ENCODE measurements around the gene TMEM140. TPM values are rescaled to one million over a fixed set of nuclear protein-coding genes. Genes with fewer than 3 reads are reported as not detected.

TMEM140 gene
- total RNA-seq (4.3 TPM), polyA plus RNA-seq (13.6 TPM)
- long read RNA-seq, donor 1 = 0 reads
- long read RNA-seq, donor 2 = 0 reads
- long read RNA-seq, donor 3, partial matches to known transcripts = 10 of 21 reads
- long read RNA-seq, donor 3, other reads (novel, unspliced or antisense) = 10 of 21 reads
- long read RNA-seq, donor 4, partial matches to known transcripts = 0 of 1 reads
- long read RNA-seq, donor 4, other reads (novel, unspliced or antisense) = 0 of 1 reads
- long read RNA-seq, donor 5, partial matches to known transcripts = 0 of 4 reads
- long read RNA-seq, donor 5, other reads (novel, unspliced or antisense) = 0 of 4 reads
- long read RNA-seq, donor 6, partial matches to known transcripts = 0 of 2 reads
- long read RNA-seq, donor 6, other reads (novel, unspliced or antisense) = 0 of 2 reads
- long read RNA-seq, donor 7, transcript TMEM140-201 (2 exons, 1,997 nt) = major isoform, 5 of 5 reads
- long read RNA-seq, donor 7, partial matches to known transcripts = 0 of 5 reads
- long read RNA-seq, donor 7, other reads (novel, unspliced or antisense) = 0 of 5 reads
- long read RNA-seq, donor 8, partial matches to known transcripts = 0 of 2 reads
- long read RNA-seq, donor 8, other reads (novel, unspliced or antisense) = 0 of 2 reads
- long read RNA-seq, donor 9, partial matches to known transcripts = 0 of 1 reads
- long read RNA-seq, donor 9, other reads (novel, unspliced or antisense) = 0 of 1 reads
- long read RNA-seq, donor 10 = 0 reads

- Histone ChIP-seq H3K9me3 (ENCODE audit: control insufficient read depth in 2 of 2, insufficient read depth in 1 of 2, low read length in 1 of 2) (no peaks in the 10 kb centered on the region), H3K27me3 (ENCODE audit: control insufficient read depth in 2 of 2, insufficient read depth in 1 of 2, low read length in 1 of 2) (no peaks in the 10 kb centered on the region), H3K4me1 (ENCODE audit: control insufficient read depth in 2 of 2, insufficient read depth in 2 of 2, low read length in 2 of 2) (peaks cover 3 to 11% of the 10 kb centered on the region in 2 donors), H3K36me3 (ENCODE audit: control insufficient read depth in 2 of 2, insufficient read depth in 2 of 2, low read length in 1 of 2) (no peaks in the 10 kb centered on the region), H3K4me3 (ENCODE audit: low read length in 2 of 2) (peak within 1 kb of the TSS; percentile 52 to 70), H3K27ac (ENCODE audit: low read depth in 1 of 2, low read length in 1 of 2) (peak within 1 kb of the TSS; percentile 94 to 98)
- DNase-seq (ENCODE audit: low read depth in 6 of 9, low spot score in 9 of 9) = peak in 7 of 9 donors; percentile 48 to 86 (median 63)
- WGBS = 10% methylated on average over 13 of the region's 13 CpGs
Measured at GRCh38 chr7:135147899-135148721, at the start of gene TMEM140. Gene TMEM140 (plus strand): TSS chr7:135148072. CDS start chr7:135164442, 16,370 bp downstream.

DNA sequence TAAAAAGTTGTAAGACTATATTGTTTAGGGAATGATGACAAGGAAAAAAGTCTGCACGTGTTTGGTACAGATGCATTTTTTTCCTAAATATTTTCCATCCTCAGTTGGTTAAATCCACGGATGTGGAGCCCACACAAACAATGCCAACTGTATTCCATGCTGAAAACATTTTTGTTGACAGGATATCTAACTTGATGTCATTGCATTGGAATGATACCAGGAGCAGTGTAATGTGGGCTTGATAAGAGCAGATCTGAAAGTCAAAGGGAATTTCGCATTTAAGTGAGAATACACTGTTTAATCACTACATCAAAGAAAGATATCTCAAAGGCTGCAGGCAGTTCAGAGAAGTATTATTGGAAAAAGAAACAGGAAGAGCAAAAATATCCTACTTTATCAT, 49.5 kb upstream of the TMEM140 start:
- no peak overlapping the region for H3K27ac ChIP-seq (ENCODE audit: low read depth in 1 of 2, low read length in 1 of 2)
- 93% methylated on average over 3 of the region's 3 CpGs for WGBS
- no peak for DNase-seq (ENCODE audit: low read depth in 6 of 9, low spot score in 9 of 9)

DNA sequence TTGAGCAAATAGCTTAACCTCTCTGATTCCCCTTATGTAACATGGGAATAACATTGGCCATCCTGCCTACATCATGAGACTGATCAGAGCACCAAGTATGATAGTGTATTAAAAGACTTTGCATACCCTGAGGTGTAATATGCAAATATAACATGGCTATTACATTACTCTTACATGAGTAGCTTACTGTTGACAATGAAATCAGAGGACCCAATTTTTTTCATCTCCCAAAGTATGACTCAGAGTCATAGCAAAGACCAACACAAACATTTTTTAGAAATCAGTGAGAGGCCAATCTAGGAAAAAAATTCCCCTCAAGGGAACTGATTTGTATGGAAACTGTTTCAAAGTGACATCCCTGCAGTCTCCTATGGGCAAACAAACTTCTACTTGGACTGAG, 47.0 kb upstream of the TMEM140 start:
- Histone ChIP-seq H3K27me3 (ENCODE audit: control insufficient read depth in 2 of 2, insufficient read depth in 1 of 2, low read length in 1 of 2) (no peaks in the 10 kb centered on the region), H3K9me3 (ENCODE audit: control insufficient read depth in 2 of 2, insufficient read depth in 1 of 2, low read length in 1 of 2) (no peaks in the 10 kb centered on the region), H3K36me3 (ENCODE audit: control insufficient read depth in 2 of 2, insufficient read depth in 2 of 2, low read length in 1 of 2) (no peaks in the 10 kb centered on the region), H3K27ac (ENCODE audit: low read depth in 1 of 2, low read length in 1 of 2) (no peak overlapping the region), H3K4me1 (ENCODE audit: control insufficient read depth in 2 of 2, insufficient read depth in 2 of 2, low read length in 2 of 2) (no peaks in the 10 kb centered on the region), H3K4me3 (ENCODE audit: low read length in 2 of 2) (no peak overlapping the region)
- no peak for DNase-seq (ENCODE audit: low read depth in 6 of 9, low spot score in 9 of 9)

More for the DNA sequence above, 49.5 kb upstream of the TMEM140 start:
- Histone ChIP-seq H3K36me3 (ENCODE audit: control insufficient read depth in 2 of 2, insufficient read depth in 2 of 2, low read length in 1 of 2) (no peaks in the 10 kb centered on the region), H3K4me3 (ENCODE audit: low read length in 2 of 2) (no peak overlapping the region), H3K4me1 (ENCODE audit: control insufficient read depth in 2 of 2, insufficient read depth in 2 of 2, low read length in 2 of 2) (no peaks in the 10 kb centered on the region), H3K9me3 (ENCODE audit: control insufficient read depth in 2 of 2, insufficient read depth in 1 of 2, low read length in 1 of 2) (no peaks in the 10 kb centered on the region), H3K27me3 (ENCODE audit: control insufficient read depth in 2 of 2, insufficient read depth in 1 of 2, low read length in 1 of 2) (no peaks in the 10 kb centered on the region)

DNA sequence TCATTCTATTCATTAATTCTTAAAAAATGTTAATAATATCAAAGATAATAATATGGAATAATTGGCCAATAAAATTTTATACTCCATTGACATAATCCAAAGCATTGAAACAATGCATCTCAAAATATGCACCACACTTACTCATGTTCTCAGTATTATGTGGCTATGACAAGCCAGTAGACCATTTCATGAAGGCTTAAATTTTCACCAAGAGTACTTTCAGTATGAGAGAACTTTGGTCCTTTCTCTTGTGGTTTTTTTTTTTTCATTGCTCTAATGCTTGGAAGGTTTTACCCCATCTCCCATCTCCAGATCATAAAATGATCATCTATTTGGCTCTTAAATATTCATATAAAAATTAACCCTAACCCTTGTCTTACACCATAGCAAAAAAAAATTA, 45.5 kb upstream of the TMEM140 start:
- Histone ChIP-seq H3K4me1 (ENCODE audit: control insufficient read depth in 2 of 2, insufficient read depth in 2 of 2, low read length in 2 of 2) (no peaks in the 10 kb centered on the region), H3K36me3 (ENCODE audit: control insufficient read depth in 2 of 2, insufficient read depth in 2 of 2, low read length in 1 of 2) (no peaks in the 10 kb centered on the region), H3K4me3 (ENCODE audit: low read length in 2 of 2) (no peak overlapping the region), H3K27ac (ENCODE audit: low read depth in 1 of 2, low read length in 1 of 2) (no peak overlapping the region), H3K9me3 (ENCODE audit: control insufficient read depth in 2 of 2, insufficient read depth in 1 of 2, low read length in 1 of 2) (no peaks in the 10 kb centered on the region), H3K27me3 (ENCODE audit: control insufficient read depth in 2 of 2, insufficient read depth in 1 of 2, low read length in 1 of 2) (no peaks in the 10 kb centered on the region)
- no peak for DNase-seq (ENCODE audit: low read depth in 6 of 9, low spot score in 9 of 9)

DNA sequence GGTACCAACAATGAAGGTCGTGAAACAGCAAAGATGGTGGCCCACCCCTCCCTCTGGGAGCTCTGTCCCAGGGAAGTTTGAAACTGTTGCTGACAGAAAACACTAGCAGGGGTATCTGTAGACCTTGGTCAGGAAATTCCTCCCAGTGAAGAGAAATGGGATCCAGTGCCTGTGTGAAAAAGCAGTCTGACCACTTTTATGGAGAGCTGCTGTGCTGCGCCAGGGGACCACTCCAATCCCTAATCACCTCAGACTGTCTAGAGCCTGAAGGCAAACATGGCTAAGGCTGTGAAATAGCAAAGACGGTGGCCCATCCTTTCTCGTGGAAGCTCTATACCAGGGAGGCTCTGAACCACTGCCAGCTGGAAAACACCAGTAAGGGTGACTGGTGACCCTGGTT, 38.3 kb upstream of the TMEM140 start:
- Histone ChIP-seq H3K4me1 (ENCODE audit: control insufficient read depth in 2 of 2, insufficient read depth in 2 of 2, low read length in 2 of 2) (no peaks in the 10 kb centered on the region), H3K27ac (ENCODE audit: low read depth in 1 of 2, low read length in 1 of 2) (no peak overlapping the region), H3K4me3 (ENCODE audit: low read length in 2 of 2) (no peak overlapping the region), H3K36me3 (ENCODE audit: control insufficient read depth in 2 of 2, insufficient read depth in 2 of 2, low read length in 1 of 2) (no peaks in the 10 kb centered on the region), H3K9me3 (ENCODE audit: control insufficient read depth in 2 of 2, insufficient read depth in 1 of 2, low read length in 1 of 2) (no peaks in the 10 kb centered on the region), H3K27me3 (ENCODE audit: control insufficient read depth in 2 of 2, insufficient read depth in 1 of 2, low read length in 1 of 2) (no peaks in the 10 kb centered on the region)
- 95% methylated on average over 4 of the region's 4 CpGs for WGBS
- DNase-seq (ENCODE audit: low read depth in 6 of 9, low spot score in 9 of 9) = no peak

DNA sequence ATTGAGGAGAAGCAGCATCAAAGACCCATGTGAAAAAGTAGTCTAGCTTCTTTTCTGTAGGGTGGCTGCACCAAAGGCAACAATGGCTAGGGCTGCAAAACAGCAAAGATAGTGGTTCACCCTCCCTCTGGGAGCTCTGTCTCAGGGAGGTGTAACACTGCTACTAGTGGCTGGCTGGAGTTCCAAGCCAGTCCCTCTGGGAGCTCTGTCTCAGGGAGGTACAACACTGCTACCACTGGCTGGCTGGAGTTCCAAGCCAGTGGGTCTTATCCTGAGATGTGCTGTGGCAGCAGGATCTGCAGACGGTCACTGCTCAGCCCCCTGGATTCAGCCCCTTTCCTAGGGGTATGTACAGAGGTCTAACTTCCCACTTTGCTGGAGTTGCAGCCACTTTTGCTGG, 37.9 kb upstream of the TMEM140 start:
- Histone ChIP-seq H3K4me1 (ENCODE audit: control insufficient read depth in 2 of 2, insufficient read depth in 2 of 2, low read length in 2 of 2) (no peaks in the 10 kb centered on the region), H3K9me3 (ENCODE audit: control insufficient read depth in 2 of 2, insufficient read depth in 1 of 2, low read length in 1 of 2) (no peaks in the 10 kb centered on the region), H3K4me3 (ENCODE audit: low read length in 2 of 2) (no peak overlapping the region), H3K27me3 (ENCODE audit: control insufficient read depth in 2 of 2, insufficient read depth in 1 of 2, low read length in 1 of 2) (no peaks in the 10 kb centered on the region), H3K36me3 (ENCODE audit: control insufficient read depth in 2 of 2, insufficient read depth in 2 of 2, low read length in 1 of 2) (no peaks in the 10 kb centered on the region), H3K27ac (ENCODE audit: low read depth in 1 of 2, low read length in 1 of 2) (no peak overlapping the region)
- DNase-seq (ENCODE audit: low read depth in 6 of 9, low spot score in 9 of 9) = no peak
- WGBS = 95% methylated on average over 1 of the region's 1 CpG

- no peaks in the 10 kb centered on the region for H3K4me1 ChIP-seq (ENCODE audit: control insufficient read depth in 2 of 2, insufficient read depth in 2 of 2, low read length in 2 of 2)
- no peak overlapping the region for H3K4me3 ChIP-seq (ENCODE audit: low read length in 2 of 2)
- H3K9me3 ChIP-seq (ENCODE audit: control insufficient read depth in 2 of 2, insufficient read depth in 1 of 2, low read length in 1 of 2) = no peaks in the 10 kb centered on the region
- no peaks in the 10 kb centered on the region for H3K27me3 ChIP-seq (ENCODE audit: control insufficient read depth in 2 of 2, insufficient read depth in 1 of 2, low read length in 1 of 2)
- H3K27ac ChIP-seq (ENCODE audit: low read depth in 1 of 2, low read length in 1 of 2) = no peak overlapping the region
- no peak for DNase-seq (ENCODE audit: low read depth in 6 of 9, low spot score in 9 of 9)
- no peaks in the 10 kb centered on the region for H3K36me3 ChIP-seq (ENCODE audit: control insufficient read depth in 2 of 2, insufficient read depth in 2 of 2, low read length in 1 of 2)
- 90% methylated on average over 2 of the region's 2 CpGs for WGBS
Measured at GRCh38 chr7:135111379-135111778, 36.5 kb upstream of the TMEM140 start.

DNA sequence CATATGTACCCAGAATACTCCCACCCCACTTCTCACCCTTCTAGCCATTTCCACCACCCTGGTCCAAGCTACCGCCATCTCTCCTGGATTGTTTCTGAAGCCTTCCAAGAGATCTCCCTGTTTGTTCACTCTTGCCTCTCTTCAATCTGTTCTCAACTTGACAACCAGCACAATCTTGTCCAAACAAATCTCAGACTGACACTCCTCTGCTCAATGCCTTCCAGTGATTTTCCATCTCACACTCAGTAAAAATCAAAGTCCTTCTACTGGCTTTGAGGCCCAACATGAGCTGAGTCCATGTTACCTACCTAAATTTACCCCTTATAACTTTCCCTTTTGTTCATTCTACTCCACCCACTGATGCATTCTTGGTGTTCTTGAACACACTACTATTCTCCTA, 33.2 kb upstream of the TMEM140 start:
- Histone ChIP-seq H3K9me3 (ENCODE audit: control insufficient read depth in 2 of 2, insufficient read depth in 1 of 2, low read length in 1 of 2) (no peaks in the 10 kb centered on the region), H3K4me3 (ENCODE audit: low read length in 2 of 2) (no peak overlapping the region), H3K27ac (ENCODE audit: low read depth in 1 of 2, low read length in 1 of 2) (no peak overlapping the region), H3K27me3 (ENCODE audit: control insufficient read depth in 2 of 2, insufficient read depth in 1 of 2, low read length in 1 of 2) (no peaks in the 10 kb centered on the region), H3K4me1 (ENCODE audit: control insufficient read depth in 2 of 2, insufficient read depth in 2 of 2, low read length in 2 of 2) (no peaks in the 10 kb centered on the region), H3K36me3 (ENCODE audit: control insufficient read depth in 2 of 2, insufficient read depth in 2 of 2, low read length in 1 of 2) (no peaks in the 10 kb centered on the region)
- DNase-seq (ENCODE audit: low read depth in 6 of 9, low spot score in 9 of 9) = no peak
- WGBS = 100% methylated on average over 1 of the region's 1 CpG

- H3K4me1 ChIP-seq (ENCODE audit: control insufficient read depth in 2 of 2, insufficient read depth in 2 of 2, low read length in 2 of 2) = no peaks in the 10 kb centered on the region
Measured at GRCh38 chr7:135117096-135117495, 30.8 kb upstream of the TMEM140 start.

More at GRCh38 chr7:135117096-135117495, 30.8 kb upstream of the TMEM140 start:
- Histone ChIP-seq H3K27ac (ENCODE audit: low read depth in 1 of 2, low read length in 1 of 2) (no peak overlapping the region), H3K4me3 (ENCODE audit: low read length in 2 of 2) (no peak overlapping the region), H3K9me3 (ENCODE audit: control insufficient read depth in 2 of 2, insufficient read depth in 1 of 2, low read length in 1 of 2) (peaks cover 0 to 5% of the 10 kb centered on the region in 2 donors), H3K36me3 (ENCODE audit: control insufficient read depth in 2 of 2, insufficient read depth in 2 of 2, low read length in 1 of 2) (no peaks in the 10 kb centered on the region), H3K27me3 (ENCODE audit: control insufficient read depth in 2 of 2, insufficient read depth in 1 of 2, low read length in 1 of 2) (no peaks in the 10 kb centered on the region)
- no peak for DNase-seq (ENCODE audit: low read depth in 6 of 9, low spot score in 9 of 9)
- WGBS = 98% methylated on average over 1 of the region's 1 CpG

Data from thymus (tissue), 14 donors.